ENCODE data around the gene POLR1G. TPM values are rescaled to one million over a fixed set of nuclear protein-coding genes. Genes with fewer than 3 reads are reported as not detected.
A peak's percentile ranks its signal among the peaks of the same experiment; 100 is the strongest.

POLR1G gene
- total RNA-seq, 2 donors from 2014 or later = 11.2 to 23.6 TPM

GRCh38 chr19:45382426-45382825 is 24.0 kb upstream of the POLR1G start:
- ATAC-seq (replicated peaks) = no peak
- Mint-ChIP-seq H3K4me3 (no peak overlapping the region), H3K9me3 (no peaks in the 10 kb centered on the region), H3K36me3 (ENCODE audit: low read depth) (no peaks in the 10 kb centered on the region), H3K4me1 (no peaks in the 10 kb centered on the region), H3K27ac (no peak overlapping the region), H3K27me3 (peaks cover 14% of the 10 kb centered on the region)

GRCh38 chr19:45385392-45386221 is 20.8 kb upstream of the POLR1G start:
- peak; percentile 16 for ATAC-seq (replicated peaks)
- H3K4me1 Mint-ChIP-seq = no peaks in the 10 kb centered on the region
- H3K4me3 Mint-ChIP-seq = no peak overlapping the region
- H3K36me3 Mint-ChIP-seq (ENCODE audit: low read depth) = no peaks in the 10 kb centered on the region
- H3K27ac Mint-ChIP-seq = no peak overlapping the region
- H3K9me3 Mint-ChIP-seq = no peaks in the 10 kb centered on the region
- peaks cover 18% of the 10 kb centered on the region for H3K27me3 Mint-ChIP-seq

GRCh38 chr19:45391346-45391745 is 15.1 kb upstream of the POLR1G start:
- H3K4me3 Mint-ChIP-seq = no peak overlapping the region
- H3K9me3 Mint-ChIP-seq = no peaks in the 10 kb centered on the region
- H3K36me3 Mint-ChIP-seq (ENCODE audit: low read depth) = no peaks in the 10 kb centered on the region
- no peak overlapping the region for H3K27ac Mint-ChIP-seq
- H3K27me3 Mint-ChIP-seq = peaks cover 4% of the 10 kb centered on the region
- no peak for ATAC-seq (replicated peaks)
- no peaks in the 10 kb centered on the region for H3K4me1 Mint-ChIP-seq

GRCh38 chr19:45391871-45392665 is 14.4 kb upstream of the POLR1G start:
- Mint-ChIP-seq H3K27me3 (peaks cover 5% of the 10 kb centered on the region), H3K4me1 (no peaks in the 10 kb centered on the region), H3K27ac (no peak overlapping the region), H3K9me3 (no peaks in the 10 kb centered on the region), H3K36me3 (ENCODE audit: low read depth) (peaks cover 1% of the 10 kb centered on the region), H3K4me3 (no peak overlapping the region)
- ATAC-seq (replicated peaks) = no peak

DNA sequence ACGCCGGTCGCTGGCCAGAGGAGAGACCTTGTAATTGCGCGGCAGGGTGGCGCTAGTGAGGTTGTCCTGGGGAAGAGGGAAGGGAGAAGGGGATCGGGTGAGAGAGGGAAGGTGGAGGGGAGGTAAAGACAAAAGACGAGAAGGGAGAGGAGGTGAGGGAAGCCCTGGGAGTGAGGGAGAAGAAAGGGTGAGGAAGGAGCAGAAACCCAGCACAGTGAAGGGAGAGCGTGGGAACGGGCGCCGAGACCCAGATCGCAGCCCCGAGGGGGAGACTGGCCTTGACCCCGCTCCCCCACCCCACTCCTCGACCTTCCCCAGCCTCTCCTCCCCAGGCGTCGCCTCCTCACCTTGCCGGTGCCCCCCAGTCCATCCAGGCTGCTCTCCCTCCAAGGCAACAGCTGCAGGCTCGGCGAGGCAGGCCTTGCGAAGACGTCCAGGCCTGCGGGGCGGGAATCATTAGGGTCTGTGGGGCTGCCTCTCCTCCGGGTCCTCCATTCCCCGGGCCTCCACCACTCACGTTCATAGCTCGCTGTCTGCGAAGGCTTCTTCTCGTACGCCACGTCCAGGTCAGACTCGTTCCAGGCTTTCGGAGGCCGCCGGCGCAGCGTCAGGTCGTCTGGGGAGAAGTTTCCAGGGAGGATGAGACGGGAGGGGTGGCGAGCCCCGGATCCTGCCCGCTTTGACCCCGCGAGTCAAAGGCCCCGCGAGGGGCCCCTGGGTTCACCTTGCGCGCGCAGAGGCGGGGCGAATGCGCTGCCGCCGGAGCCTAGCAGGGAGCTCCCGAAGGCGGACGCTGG is 10.4 kb upstream of the POLR1G start:
- no peak overlapping the region for H3K27ac Mint-ChIP-seq
- ATAC-seq (replicated peaks) = no peak
- H3K9me3 Mint-ChIP-seq = no peaks in the 10 kb centered on the region
- H3K36me3 Mint-ChIP-seq (ENCODE audit: low read depth) = peaks cover 15% of the 10 kb centered on the region
- H3K4me1 Mint-ChIP-seq = no peaks in the 10 kb centered on the region
- H3K27me3 Mint-ChIP-seq = peaks cover 17% of the 10 kb centered on the region
- no peak overlapping the region for H3K4me3 Mint-ChIP-seq

GRCh38 chr19:45400192-45400591 is 6.3 kb upstream of the POLR1G start:
- Mint-ChIP-seq H3K4me3 (no peak overlapping the region), H3K27me3 (peaks cover 35% of the 10 kb centered on the region), H3K27ac (no peak overlapping the region), H3K36me3 (ENCODE audit: low read depth) (peaks cover 32% of the 10 kb centered on the region), H3K4me1 (no peaks in the 10 kb centered on the region), H3K9me3 (no peaks in the 10 kb centered on the region)
- no peak for ATAC-seq (replicated peaks)

GRCh38 chr19:45401815-45402214 is 4.6 kb upstream of the POLR1G start:
- H3K36me3 Mint-ChIP-seq (ENCODE audit: low read depth) = peaks cover 45% of the 10 kb centered on the region
- no peaks in the 10 kb centered on the region for H3K9me3 Mint-ChIP-seq
- H3K4me1 Mint-ChIP-seq = peaks cover 10% of the 10 kb centered on the region
- H3K4me3 Mint-ChIP-seq = no peak overlapping the region
- H3K27ac Mint-ChIP-seq = no peak overlapping the region
- peaks cover 35% of the 10 kb centered on the region for H3K27me3 Mint-ChIP-seq
- no peak for ATAC-seq (replicated peaks)

- Mint-ChIP-seq H3K27me3 (peaks cover 29% of the 10 kb centered on the region), H3K9me3 (no peaks in the 10 kb centered on the region), H3K4me3 (no peak overlapping the region), H3K4me1 (peaks cover 10% of the 10 kb centered on the region), H3K27ac (no peak overlapping the region), H3K36me3 (ENCODE audit: low read depth) (peaks cover 43% of the 10 kb centered on the region)
- ATAC-seq (replicated peaks) = no peak
Observed at GRCh38 chr19:45402298-45403061, 4.0 kb upstream of the POLR1G start.

- peaks cover 41% of the 10 kb centered on the region for H3K36me3 Mint-ChIP-seq (ENCODE audit: low read depth)
- peaks cover 25% of the 10 kb centered on the region for H3K27me3 Mint-ChIP-seq
- ATAC-seq (replicated peaks) = no peak
- no peak overlapping the region for H3K27ac Mint-ChIP-seq
- no peaks in the 10 kb centered on the region for H3K9me3 Mint-ChIP-seq
- no peak overlapping the region for H3K4me3 Mint-ChIP-seq
- peaks cover 13% of the 10 kb centered on the region for H3K4me1 Mint-ChIP-seq
Observed at GRCh38 chr19:45403272-45403671, 3.2 kb upstream of the POLR1G start.

DNA sequence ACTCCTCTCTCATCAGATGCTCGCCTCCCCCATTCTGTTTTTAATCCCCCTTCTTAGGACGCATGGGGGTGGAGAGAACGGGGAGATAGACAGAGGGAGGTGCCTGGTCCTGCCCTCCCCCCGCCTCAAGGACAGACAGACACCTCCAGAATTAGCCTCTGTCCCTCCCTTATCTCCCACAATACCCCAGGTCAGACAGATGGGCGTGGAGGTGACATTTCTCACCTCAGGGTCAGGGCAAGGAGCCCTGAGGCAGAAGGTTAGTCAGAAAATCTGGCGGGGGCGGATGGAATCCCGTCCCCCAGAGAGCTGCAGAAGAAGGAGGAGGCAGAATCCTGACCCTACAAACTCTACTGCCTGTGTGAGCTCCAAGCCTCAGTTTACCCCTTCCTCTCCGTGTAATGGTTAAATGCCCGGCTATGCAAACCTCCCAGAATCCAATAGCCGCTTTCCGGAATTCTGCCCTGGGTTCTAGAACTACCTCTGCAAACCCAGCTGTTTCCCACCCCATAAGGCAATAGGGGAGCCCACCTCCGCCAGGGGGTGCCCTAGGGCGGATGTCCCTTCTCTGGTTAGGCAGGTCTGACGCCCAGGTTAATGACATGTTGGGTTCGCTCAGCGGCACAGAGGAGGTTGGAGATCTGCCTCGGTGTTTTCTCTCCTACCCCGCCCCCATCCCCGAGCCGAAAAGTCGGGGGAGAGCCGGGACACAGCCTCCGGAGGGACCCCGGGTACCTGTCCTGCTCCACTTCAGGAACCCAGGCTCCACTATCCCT is 2.5 kb upstream of the POLR1G start:
- peaks cover 20% of the 10 kb centered on the region for H3K4me1 Mint-ChIP-seq
- H3K9me3 Mint-ChIP-seq = no peaks in the 10 kb centered on the region
- H3K27ac Mint-ChIP-seq = no peak overlapping the region
- H3K4me3 Mint-ChIP-seq = peak overlapping the region; percentile 91
- peaks cover 21% of the 10 kb centered on the region for H3K27me3 Mint-ChIP-seq
- no peak for ATAC-seq (replicated peaks)
- peaks cover 44% of the 10 kb centered on the region for H3K36me3 Mint-ChIP-seq (ENCODE audit: low read depth)

GRCh38 chr19:45404557-45405434 is 1.6 kb upstream of the POLR1G start, which contains the start of gene PPP1R13L:
PPP1R13L (minus strand) TSS chr19:45405069; CDS start chr19:45398318, 6,751 bp downstream.
- no peaks in the 10 kb centered on the region for H3K9me3 Mint-ChIP-seq
- peaks cover 21% of the 10 kb centered on the region for H3K27me3 Mint-ChIP-seq
- peaks cover 50% of the 10 kb centered on the region for H3K36me3 Mint-ChIP-seq (ENCODE audit: low read depth)
- H3K4me1 Mint-ChIP-seq = peaks cover 24% of the 10 kb centered on the region
- peak within 1 kb of the TSS; percentile 97 for H3K27ac Mint-ChIP-seq
- ATAC-seq (replicated peaks) = peak; percentile 50
- H3K4me3 Mint-ChIP-seq = peak within 1 kb of the TSS; percentile 91

DNA sequence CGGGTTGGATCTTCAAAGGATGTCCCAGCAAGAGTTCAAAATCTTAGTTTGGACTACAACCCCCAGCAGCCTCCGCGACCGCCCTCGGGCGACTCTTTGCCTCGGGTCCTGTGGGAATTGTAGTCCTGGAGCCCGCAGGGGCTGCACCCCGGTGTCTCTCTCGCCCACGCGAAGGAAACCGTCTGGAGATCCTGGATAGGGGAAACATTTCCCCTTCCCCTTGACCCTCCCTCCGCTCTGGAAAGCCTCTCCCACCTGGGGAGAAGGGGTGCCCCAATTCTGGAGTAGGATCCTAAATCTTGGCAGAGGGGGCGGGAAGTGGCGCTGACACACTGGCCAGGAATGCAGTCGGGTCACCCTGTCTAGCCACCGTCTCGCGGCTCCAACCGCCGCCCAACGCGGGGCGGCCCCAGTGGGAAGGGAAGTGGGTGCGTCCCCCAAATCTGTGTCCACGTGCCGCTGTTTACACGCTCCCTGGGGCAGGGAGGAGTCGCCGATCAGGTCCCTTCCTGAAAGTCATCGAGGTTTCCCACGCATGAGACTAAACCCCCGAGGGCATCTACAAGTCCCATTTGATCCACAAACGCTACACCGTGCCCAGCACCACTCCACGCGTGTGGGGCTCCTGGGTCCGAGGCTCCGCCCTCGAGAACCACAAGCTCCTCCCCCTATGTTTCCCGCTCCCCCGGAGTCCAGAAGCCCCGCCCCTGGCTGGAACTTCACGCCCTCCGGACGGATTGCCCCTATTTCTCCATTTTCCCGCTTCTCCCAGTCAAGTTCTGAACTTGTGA is 814 bp upstream of the POLR1G start:
- peaks cover 18% of the 10 kb centered on the region for H3K27me3 Mint-ChIP-seq
- peak overlapping the region; percentile 91 for H3K4me3 Mint-ChIP-seq
- peak; percentile 64 for ATAC-seq (replicated peaks)
- H3K9me3 Mint-ChIP-seq = no peaks in the 10 kb centered on the region
- H3K4me1 Mint-ChIP-seq = peaks cover 24% of the 10 kb centered on the region
- H3K27ac Mint-ChIP-seq = peak overlapping the region; percentile 97
- peaks cover 56% of the 10 kb centered on the region for H3K36me3 Mint-ChIP-seq (ENCODE audit: low read depth)
